CD4-positive, alpha-beta memory T cell (primary cell): ENCODE data around the gene CCDC59. TPM values are rescaled to one million over a fixed set of nuclear protein-coding genes. Genes with fewer than 3 reads are reported as not detected.

Source experiments
- CTCF ChIA-PET: fragments of 350-600 bp; sonication (Branson Sonifier 250); formaldehyde crosslinking; loops from one replicate; lab custom pipeline; 2021; ENCODE audit warnings: inconsistent platforms; ENCODE audit not compliant: partially characterized antibody; lab: Charles Lee
- POLR2A ChIA-PET: fragments of 350-600 bp; sonication (Branson Sonifier 250); formaldehyde crosslinking; loops from one replicate; lab custom pipeline; 2021; ENCODE audit not compliant: partially characterized antibody; lab: Charles Lee
- DNase-seq, 5 donors: peaks; one replicate each; pipeline versions ENCODE4 v3.0.0 to v3.0.0-alpha.2; 2020 to 2022; ENCODE audit warnings: mixed read lengths in 1 of 5
- H3K27ac ChIP-seq: one replicate; pipeline ENCODE4 v1.7.0; 2013; ENCODE audit warnings: low read depth, low read length
- H3K27me3 ChIP-seq: 2 replicates; pipeline ENCODE4 v1.7.0; 2013; ENCODE audit warnings: mild to moderate bottlenecking, low read length, moderate library complexity; ENCODE audit not compliant: insufficient read depth
- H3K36me3 ChIP-seq: 2 replicates; pipeline ENCODE4 v1.7.0; 2013; ENCODE audit warnings: mild to moderate bottlenecking, low read length, moderate library complexity; ENCODE audit not compliant: insufficient read depth
- H3K4me1 ChIP-seq: 2 replicates; pipeline ENCODE4 v1.7.0; 2013; ENCODE audit warnings: mild to moderate bottlenecking, low read length, moderate library complexity; ENCODE audit not compliant: insufficient read depth
- H3K4me3 ChIP-seq, 2 donors: one replicate each; pipeline ENCODE4 v1.7.0; 2013; ENCODE audit warnings: low read length in 2 of 2, mild to moderate bottlenecking in 1 of 2
- H3K9me3 ChIP-seq, 2 donors: one replicate each; pipeline ENCODE4 v1.7.0; 2013; ENCODE audit warnings: low read length in 2 of 2, control low read depth in 1 of 2; ENCODE audit not compliant: control insufficient read depth in 1 of 2
- H3K27ac Mint-ChIP-seq, 7 donors: one replicate each; pipeline ENCODE4 v1.8.0; 2020 to 2021; ENCODE audit warnings: mixed read lengths in 7 of 7, mild to moderate bottlenecking in 6 of 7, inconsistent platforms in 3 of 7, moderate library complexity in 3 of 7
- H3K27me3 Mint-ChIP-seq, 2 donors: one replicate each; pipeline ENCODE4 v1.8.0; 2020 to 2021; ENCODE audit warnings: mixed read lengths in 2 of 2
- H3K36me3 Mint-ChIP-seq, 2 donors: one replicate each; pipeline ENCODE4 v1.8.0; 2020 to 2021; ENCODE audit warnings: mixed read lengths in 2 of 2, inconsistent platforms in 1 of 2, mild to moderate bottlenecking in 1 of 2
- H3K4me1 Mint-ChIP-seq, 4 donors: one replicate each; pipeline ENCODE4 v1.8.0; 2020 to 2021; ENCODE audit warnings: mixed read lengths in 4 of 4, mild to moderate bottlenecking in 1 of 4
- H3K4me3 Mint-ChIP-seq, 8 donors: one replicate each; pipeline ENCODE4 v1.8.0; 2020 to 2021; ENCODE audit warnings: mixed read lengths in 8 of 8, mild to moderate bottlenecking in 7 of 8, moderate library complexity in 6 of 8, inconsistent platforms in 3 of 8
- H3K9me3 Mint-ChIP-seq, 8 donors: one replicate each; pipeline ENCODE4 v1.8.0; 2020 to 2021; ENCODE audit warnings: mixed read lengths in 8 of 8, mild to moderate bottlenecking in 5 of 8, inconsistent platforms in 3 of 8, moderate library complexity in 1 of 8
- intact Hi-C: fragments of 100-400 bp; cut with micrococcal nuclease; formaldehyde crosslinking; loops from one replicate; pipeline ENCODE4 v1.15.1; 2023
- polyA plus RNA-seq, 2 donors: library from polyadenylated mRNA; unstranded; fragments of 300-500 nt; fragmentation: Illumina TruSeq; gene quantifications; one replicate each; pipeline ENCODE4 v1.2.3, GENCODE V29; 2021
- total RNA-seq, 2 experiments: library from RNA; stranded (reverse); gene quantifications; one replicate each; pipeline ENCODE4 v1.2.3, GENCODE V29; 2021

CCDC59 gene, protein sequence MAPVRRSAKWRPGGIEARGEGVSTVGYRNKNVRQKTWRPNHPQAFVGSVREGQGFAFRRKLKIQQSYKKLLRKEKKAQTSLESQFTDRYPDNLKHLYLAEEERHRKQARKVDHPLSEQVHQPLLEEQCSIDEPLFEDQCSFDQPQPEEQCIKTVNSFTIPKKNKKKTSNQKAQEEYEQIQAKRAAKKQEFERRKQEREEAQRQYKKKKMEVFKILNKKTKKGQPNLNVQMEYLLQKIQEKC
- 10 to 100 TPM; 58.1 to 60.4 TPM for total RNA-seq
- polyA plus RNA-seq = 10 to 100 TPM; 85.4 to 89.4 TPM

DNA sequence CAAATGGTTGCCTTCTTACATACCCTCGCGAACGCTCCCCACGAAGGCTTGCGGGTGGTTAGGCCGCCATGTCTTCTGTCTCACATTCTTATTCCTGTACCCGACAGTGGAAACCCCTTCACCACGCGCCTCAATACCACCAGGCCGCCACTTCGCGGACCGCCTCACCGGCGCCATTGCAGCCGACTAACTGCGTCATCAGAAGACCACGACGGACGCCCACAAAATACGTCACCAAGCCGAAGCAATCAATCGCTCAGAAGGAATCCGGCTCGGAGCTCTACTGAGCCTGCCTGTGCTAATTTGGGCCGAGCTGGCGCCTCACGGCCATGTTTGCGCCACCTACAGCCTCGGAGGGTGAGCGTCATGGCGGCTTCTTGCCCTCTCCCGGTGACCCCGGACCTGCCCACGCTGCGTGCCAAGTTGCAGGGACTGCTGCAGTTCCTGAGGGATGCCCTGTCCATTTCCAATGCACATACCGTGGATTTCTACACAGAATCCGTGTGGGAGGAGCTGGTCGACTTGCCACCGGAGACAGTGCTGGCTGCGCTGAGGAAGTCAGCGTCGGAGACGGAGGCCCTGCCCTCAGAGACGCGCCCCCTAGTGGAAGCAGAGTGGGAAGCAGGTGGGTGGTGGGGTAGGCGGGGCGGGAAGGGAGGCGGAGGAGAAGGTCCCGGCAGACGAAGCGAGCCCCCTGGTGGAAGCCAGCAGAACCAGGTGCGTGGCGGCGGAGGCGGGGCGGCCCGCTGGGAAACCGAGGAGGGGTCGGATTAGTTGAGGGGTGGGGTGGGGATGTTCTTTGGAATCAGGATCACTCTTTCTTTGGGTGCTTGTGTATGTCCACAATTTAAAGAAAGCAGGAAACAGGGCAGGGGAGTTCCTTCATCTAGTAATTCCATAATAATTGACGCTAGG lies at the start of gene CCDC59, which contains the start of gene METTL25:
Gene CCDC59 (minus strand): TSS at position 188 of the 915 bp plus-strand sequence. CDS start 11 bp downstream, at position 177.
Gene METTL25 (plus strand): TSS at position 330 of the 915 bp plus-strand sequence. CDS start 37 bp downstream, at position 367.
- Histone ChIP-seq H3K4me1 (peaks cover 43% of the 10 kb centered on the region), H3K27ac (peak within 1 kb of the TSS; percentile 96), H3K27me3 (no peaks in the 10 kb centered on the region), H3K36me3 (peaks cover 20% of the 10 kb centered on the region), H3K4me3 (peak within 1 kb of the TSS; percentile 94 to 96), H3K9me3 (no peaks in the 10 kb centered on the region)
- Mint-ChIP-seq H3K4me3 (peak within 1 kb of the TSS; percentile 96 to 100 (median 98)), H3K27ac (peak within 1 kb of the TSS; percentile 98 to 100 (median 99)), H3K27me3 (peaks cover 2% of the 10 kb centered on the region in 2 donors), H3K36me3 (peaks cover 35 to 46% of the 10 kb centered on the region in 2 donors), H3K4me1 (peaks cover 37 to 71% (median 54%) of the 10 kb centered on the region in 4 donors), H3K9me3 (peaks cover 0 to 6% (median 0%) of the 10 kb centered on the region in 8 donors)
- DNase-seq = peak; percentile 97 to 98 (median 98)
- ChIA-PET CTCF (interaction anchor here (0.9 to 3.2 kb wide), 13 partner anchors 8 to 715 kb away, joined by 3 to 24 read pairs (median 4); partner anchors contain the start of gene TMTC2), POLR2A (interaction anchor here (1.0 to 1.5 kb wide), 5 partner anchors 14 to 366 kb away, joined by 3 to 12 read pairs (median 3); partner anchors contain the start of gene TMTC2)
- intact Hi-C loops = loop anchor here (1.0 kb wide), 1 partner anchor 714 kb away; no protein-coding TSS in a partner anchor

DNA sequence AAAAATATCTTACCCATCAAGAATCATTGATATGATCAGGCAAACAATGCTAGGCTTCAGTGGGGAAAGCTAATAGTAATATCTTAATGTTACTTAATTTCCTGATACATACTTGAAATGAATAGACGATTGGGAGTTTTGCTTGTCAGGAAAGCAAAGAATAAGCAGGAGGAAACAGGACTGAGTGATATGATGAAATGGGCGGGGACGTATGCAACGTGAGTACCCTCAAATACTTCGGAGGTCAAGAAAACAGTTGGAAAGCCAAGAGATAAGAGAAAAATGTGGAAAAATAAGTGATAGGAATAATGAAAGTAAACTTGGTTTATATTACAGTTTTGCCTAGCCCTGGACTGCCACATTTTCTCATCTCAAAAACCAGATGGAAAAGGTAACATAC lies 49.3 kb upstream of the CCDC59 start:
- H3K27ac Mint-ChIP-seq = peak overlapping the region in 1 of 7 donors; percentile 37

DNA sequence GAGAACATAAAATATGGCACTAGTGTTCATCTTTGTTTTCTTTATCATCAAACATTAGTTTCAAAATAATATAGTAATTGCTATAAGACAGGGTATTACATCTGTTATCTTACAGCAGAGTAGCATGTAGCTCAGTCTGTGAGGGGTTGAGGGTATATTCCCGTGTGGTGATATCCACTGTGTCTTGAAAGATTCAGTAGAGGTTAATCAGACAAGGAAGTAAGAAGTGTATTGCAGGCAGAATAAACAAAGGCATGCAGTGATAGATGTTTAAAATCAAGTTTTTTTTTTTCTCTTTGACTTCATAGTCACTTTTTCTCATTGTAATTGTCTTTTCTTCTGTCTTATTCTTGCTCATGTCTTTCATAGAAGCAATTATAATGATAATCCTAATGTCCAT lies 48.5 kb upstream of the CCDC59 start:
- POLR2A ChIA-PET = no interaction called here
- H3K9me3 Mint-ChIP-seq = no peaks in the 10 kb centered on the region
- intact Hi-C loops = no loop called here

More for the DNA sequence above, 49.3 kb upstream of the CCDC59 start:
- H3K4me3 ChIP-seq = no peak overlapping the region
- intact Hi-C loops = no loop called here
- no peaks in the 10 kb centered on the region for H3K9me3 Mint-ChIP-seq
- no peaks in the 10 kb centered on the region for H3K36me3 ChIP-seq
- H3K4me1 ChIP-seq = no peaks in the 10 kb centered on the region
- H3K9me3 ChIP-seq = no peaks in the 10 kb centered on the region
- DNase-seq = no peak
- H3K4me3 Mint-ChIP-seq = no peak overlapping the region
- H3K36me3 Mint-ChIP-seq = peaks cover 27 to 51% of the 10 kb centered on the region in 2 donors
- ChIA-PET CTCF (no interaction called here), POLR2A (no interaction called here)
- H3K4me1 Mint-ChIP-seq = peaks cover 0 to 3% (median 0%) of the 10 kb centered on the region in 4 donors
- no peaks in the 10 kb centered on the region for H3K27me3 Mint-ChIP-seq
- no peaks in the 10 kb centered on the region for H3K27me3 ChIP-seq
- H3K27ac ChIP-seq = no peak overlapping the region

DNA sequence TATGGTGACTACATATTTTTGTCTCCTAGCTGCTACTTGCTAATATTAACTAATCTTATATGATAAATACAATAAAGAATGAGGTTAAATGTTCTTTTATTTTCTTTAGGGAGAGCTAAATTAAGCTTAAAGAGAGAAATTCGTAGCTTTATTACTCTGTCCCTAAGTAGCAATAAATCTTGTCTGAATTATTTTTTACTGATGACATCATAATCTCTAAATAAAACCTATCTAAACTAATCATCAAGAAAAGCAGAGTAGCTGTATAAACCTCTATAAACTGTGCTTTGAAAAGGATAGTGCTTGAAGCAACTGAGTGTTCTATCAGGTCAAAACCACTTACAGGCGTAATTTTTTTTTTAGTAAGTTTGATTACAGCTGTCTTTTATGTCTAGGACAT lies 42.6 kb upstream of the CCDC59 start:
- Histone ChIP-seq H3K27me3 (no peaks in the 10 kb centered on the region), H3K4me1 (no peaks in the 10 kb centered on the region), H3K36me3 (no peaks in the 10 kb centered on the region), H3K27ac (no peak overlapping the region), H3K4me3 (no peak overlapping the region), H3K9me3 (no peaks in the 10 kb centered on the region)
- H3K27me3 Mint-ChIP-seq = no peaks in the 10 kb centered on the region
- no peaks in the 10 kb centered on the region for H3K4me1 Mint-ChIP-seq
- H3K4me3 Mint-ChIP-seq = no peak overlapping the region
- POLR2A ChIA-PET = interaction anchor here (0.6 kb wide), 1 partner anchor 32 kb away, joined by 3 read pairs; no protein-coding TSS in a partner anchor
- peaks cover 21 to 31% of the 10 kb centered on the region in 2 donors for H3K36me3 Mint-ChIP-seq
- DNase-seq = no peak
- CTCF ChIA-PET = no interaction called here
- H3K9me3 Mint-ChIP-seq = peaks cover 0 to 1% (median 0%) of the 10 kb centered on the region in 8 donors
- H3K27ac Mint-ChIP-seq = no peak overlapping the region
- intact Hi-C loops = no loop called here

More for the DNA sequence above, 48.5 kb upstream of the CCDC59 start:
- Histone ChIP-seq H3K4me3 (no peak overlapping the region), H3K4me1 (no peaks in the 10 kb centered on the region), H3K27ac (no peak overlapping the region), H3K9me3 (no peaks in the 10 kb centered on the region), H3K27me3 (no peaks in the 10 kb centered on the region), H3K36me3 (no peaks in the 10 kb centered on the region)
- Mint-ChIP-seq H3K36me3 (peaks cover 27 to 51% of the 10 kb centered on the region in 2 donors), H3K4me1 (peaks cover 0 to 3% (median 0%) of the 10 kb centered on the region in 4 donors), H3K4me3 (no peak overlapping the region), H3K27me3 (no peaks in the 10 kb centered on the region), H3K27ac (no peak overlapping the region)
- DNase-seq = no peak
- CTCF ChIA-PET = no interaction called here

DNA sequence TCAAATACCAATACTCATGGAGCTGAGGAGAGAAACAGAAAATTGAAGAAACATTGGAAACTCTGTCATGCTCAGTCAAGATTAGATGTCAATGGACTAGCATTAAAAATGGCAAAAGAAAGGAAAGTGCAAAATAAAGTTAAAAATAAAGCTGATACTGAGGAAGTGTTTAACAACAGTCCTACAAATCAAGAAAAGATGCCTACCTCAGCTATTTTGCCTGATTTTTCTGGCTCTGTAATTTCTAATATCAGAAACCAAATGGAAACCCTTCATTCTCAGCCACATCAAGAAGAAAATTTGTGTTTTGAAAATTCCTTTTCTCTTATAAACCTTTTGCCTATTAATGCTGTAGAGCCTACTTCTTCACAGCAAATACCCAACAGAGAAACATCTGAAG lies 40.7 kb upstream of the CCDC59 start:
- Histone ChIP-seq H3K9me3 (no peaks in the 10 kb centered on the region), H3K27me3 (no peaks in the 10 kb centered on the region), H3K4me3 (no peak overlapping the region), H3K27ac (no peak overlapping the region), H3K36me3 (no peaks in the 10 kb centered on the region), H3K4me1 (no peaks in the 10 kb centered on the region)
- no peak for DNase-seq
- no peak overlapping the region for H3K4me3 Mint-ChIP-seq
- H3K27me3 Mint-ChIP-seq = no peaks in the 10 kb centered on the region
- H3K36me3 Mint-ChIP-seq = peaks cover 32 to 37% of the 10 kb centered on the region in 2 donors
- no peak overlapping the region for H3K27ac Mint-ChIP-seq
- ChIA-PET CTCF (no interaction called here), POLR2A (no interaction called here)
- no peaks in the 10 kb centered on the region for H3K4me1 Mint-ChIP-seq
- H3K9me3 Mint-ChIP-seq = peaks cover 0 to 1% (median 0%) of the 10 kb centered on the region in 8 donors
- intact Hi-C loops = no loop called here

DNA sequence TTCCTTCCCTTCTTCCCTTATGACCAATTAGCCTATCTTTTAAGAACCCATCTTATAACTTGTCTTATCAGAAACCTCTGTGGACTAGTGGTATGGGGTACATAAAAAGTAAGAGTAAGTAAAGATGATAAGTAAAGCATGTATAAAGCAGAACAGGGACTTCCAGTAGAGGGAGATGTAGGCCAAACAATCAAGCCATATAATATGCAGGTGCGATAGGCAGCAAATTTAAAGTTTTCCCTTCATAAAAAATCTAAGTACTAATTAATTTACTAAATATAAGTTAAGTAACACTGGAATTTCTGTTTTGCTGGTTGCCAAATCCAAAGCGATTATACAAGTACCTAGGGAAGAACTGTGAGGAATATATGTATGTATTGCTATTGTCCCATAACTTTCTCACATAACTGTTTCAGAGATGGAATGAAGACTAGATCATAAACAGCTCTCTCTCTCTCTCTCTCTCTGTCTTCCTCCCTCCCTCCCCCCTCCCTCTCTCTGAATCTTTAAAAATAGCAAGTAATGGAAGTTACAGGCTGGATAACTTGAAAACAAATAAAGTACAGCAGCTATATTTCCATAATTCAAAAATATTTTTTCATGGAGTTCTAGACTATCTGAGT lies 25.9 kb upstream of the CCDC59 start:
- no peaks in the 10 kb centered on the region for H3K36me3 ChIP-seq
- H3K27ac Mint-ChIP-seq = peak overlapping the region in 1 of 7 donors; percentile 19
- H3K4me3 Mint-ChIP-seq = no peak overlapping the region
- peaks cover 0 to 10% (median 2%) of the 10 kb centered on the region in 4 donors for H3K4me1 Mint-ChIP-seq
- H3K9me3 ChIP-seq = no peaks in the 10 kb centered on the region
- no peak overlapping the region for H3K4me3 ChIP-seq
- ChIA-PET CTCF (interaction anchor here (1.6 kb wide), 1 partner anchor 26 kb away, joined by 5 read pairs; the partner anchor contains the start of genes CCDC59 and METTL25), POLR2A (no interaction called here)
- no peaks in the 10 kb centered on the region for H3K4me1 ChIP-seq
- no peaks in the 10 kb centered on the region for H3K27me3 ChIP-seq
- peaks cover 0 to 3% (median 0%) of the 10 kb centered on the region in 8 donors for H3K9me3 Mint-ChIP-seq
- H3K36me3 Mint-ChIP-seq = peaks cover 8 to 19% of the 10 kb centered on the region in 2 donors
- H3K27me3 Mint-ChIP-seq = no peaks in the 10 kb centered on the region
- intact Hi-C loops = no loop called here
- H3K27ac ChIP-seq = no peak overlapping the region
- DNase-seq = no peak
